Measurements from ENCODE around the gene MPRIP.
"Not testable (repeated sequence)": the region's sequence is repeated elsewhere in the genome, so short reads cannot be mapped to it uniquely, and the experiment has no call there.

Gene MPRIP, protein sequence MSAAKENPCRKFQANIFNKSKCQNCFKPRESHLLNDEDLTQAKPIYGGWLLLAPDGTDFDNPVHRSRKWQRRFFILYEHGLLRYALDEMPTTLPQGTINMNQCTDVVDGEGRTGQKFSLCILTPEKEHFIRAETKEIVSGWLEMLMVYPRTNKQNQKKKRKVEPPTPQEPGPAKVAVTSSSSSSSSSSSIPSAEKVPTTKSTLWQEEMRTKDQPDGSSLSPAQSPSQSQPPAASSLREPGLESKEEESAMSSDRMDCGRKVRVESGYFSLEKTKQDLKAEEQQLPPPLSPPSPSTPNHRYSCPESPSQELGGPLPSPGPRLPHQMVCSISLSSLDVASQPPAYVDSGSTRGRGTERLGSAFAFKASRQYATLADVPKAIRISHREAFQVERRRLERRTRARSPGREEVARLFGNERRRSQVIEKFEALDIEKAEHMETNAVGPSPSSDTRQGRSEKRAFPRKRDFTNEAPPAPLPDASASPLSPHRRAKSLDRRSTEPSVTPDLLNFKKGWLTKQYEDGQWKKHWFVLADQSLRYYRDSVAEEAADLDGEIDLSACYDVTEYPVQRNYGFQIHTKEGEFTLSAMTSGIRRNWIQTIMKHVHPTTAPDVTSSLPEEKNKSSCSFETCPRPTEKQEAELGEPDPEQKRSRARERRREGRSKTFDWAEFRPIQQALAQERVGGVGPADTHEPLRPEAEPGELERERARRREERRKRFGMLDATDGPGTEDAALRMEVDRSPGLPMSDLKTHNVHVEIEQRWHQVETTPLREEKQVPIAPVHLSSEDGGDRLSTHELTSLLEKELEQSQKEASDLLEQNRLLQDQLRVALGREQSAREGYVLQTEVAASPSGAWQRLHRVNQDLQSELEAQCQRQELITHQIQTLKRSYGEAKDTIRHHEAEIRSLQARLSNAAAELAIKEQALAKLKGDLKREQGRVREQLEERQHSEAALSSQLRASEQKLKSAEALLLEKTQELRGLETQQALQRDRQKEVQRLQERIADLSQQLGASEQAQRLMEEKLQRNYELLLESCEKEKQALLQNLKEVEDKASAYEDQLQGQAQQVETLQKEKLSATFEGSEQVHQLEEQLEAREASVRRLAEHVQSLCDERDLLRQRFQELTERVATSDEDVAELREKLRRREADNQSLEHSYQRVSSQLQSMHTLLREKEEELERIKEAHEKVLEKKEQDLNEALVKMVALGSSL (N-terminal part only)

DNA sequence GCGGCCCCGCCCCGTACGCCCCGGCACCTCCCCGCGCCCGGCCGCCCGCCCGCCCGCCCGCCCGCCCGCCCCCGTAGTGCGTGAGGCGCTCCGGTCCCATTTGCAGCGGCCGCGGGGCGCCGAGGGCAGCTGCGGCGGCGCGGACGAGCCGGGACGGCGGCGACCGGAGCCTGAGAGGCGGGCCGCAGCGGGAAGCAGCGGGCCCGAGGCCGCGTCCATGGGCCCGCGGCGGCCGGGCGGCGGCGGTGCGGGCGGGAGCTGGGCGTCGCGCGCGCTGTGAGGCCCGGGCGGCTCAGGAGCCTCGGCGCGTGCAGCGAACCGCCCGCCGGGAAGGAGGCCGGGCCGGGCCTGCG is at the start of gene MPRIP:
Gene MPRIP (plus strand): TSS at position 74 of the 353 bp plus-strand sequence. CDS start 392 bp downstream, outside the sequence.
- Histone ChIP-seq H3K27ac (ENCODE audit: low read depth, low read length) (peak within 1 kb of the TSS; percentile 72), H3K4me1 (ENCODE audit: control insufficient read depth, insufficient read depth, low read length) (peaks cover 17% of the 10 kb centered on the region), H3K9ac (ENCODE audit: low read length) (peak within 1 kb of the TSS; percentile 75), H3K4me3 (ENCODE audit: low read length) (peak within 1 kb of the TSS; percentile 78), H3K27me3 (ENCODE audit: control insufficient read depth, insufficient read depth, low read length) (no peaks in the 10 kb centered on the region), H3K36me3 (ENCODE audit: control insufficient read depth, insufficient read depth, low read length) (no peaks in the 10 kb centered on the region)

DNA sequence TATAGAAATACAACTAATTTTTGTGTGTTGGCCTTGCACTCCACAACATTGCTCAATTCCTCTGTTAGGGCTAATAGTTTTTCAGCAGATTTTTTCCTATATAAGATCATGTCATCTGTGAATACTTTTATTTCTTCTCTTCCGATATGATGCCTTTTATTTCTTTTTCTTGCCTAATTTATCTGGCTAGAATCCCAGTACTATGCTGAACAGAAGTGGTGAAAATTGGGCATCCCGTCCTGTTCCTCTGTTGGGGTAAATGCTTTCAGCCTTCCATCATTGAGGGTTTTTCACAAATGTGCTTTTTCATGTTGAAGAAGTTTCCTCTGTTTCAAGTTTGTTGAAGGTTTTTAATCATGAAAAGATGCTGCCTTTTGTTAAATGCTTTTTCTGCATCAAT is 47.6 kb upstream of the MPRIP start:
- no peak overlapping the region for H3K4me3 ChIP-seq (ENCODE audit: low read length)
- H3K27ac ChIP-seq (ENCODE audit: low read depth, low read length) = no peak overlapping the region
- no peaks in the 10 kb centered on the region for H3K36me3 ChIP-seq (ENCODE audit: control insufficient read depth, insufficient read depth, low read length)
- no peaks in the 10 kb centered on the region for H3K27me3 ChIP-seq (ENCODE audit: control insufficient read depth, insufficient read depth, low read length)
- no peak overlapping the region for H3K9ac ChIP-seq (ENCODE audit: low read length)
- H3K4me1 ChIP-seq (ENCODE audit: control insufficient read depth, insufficient read depth, low read length) = no peaks in the 10 kb centered on the region

DNA sequence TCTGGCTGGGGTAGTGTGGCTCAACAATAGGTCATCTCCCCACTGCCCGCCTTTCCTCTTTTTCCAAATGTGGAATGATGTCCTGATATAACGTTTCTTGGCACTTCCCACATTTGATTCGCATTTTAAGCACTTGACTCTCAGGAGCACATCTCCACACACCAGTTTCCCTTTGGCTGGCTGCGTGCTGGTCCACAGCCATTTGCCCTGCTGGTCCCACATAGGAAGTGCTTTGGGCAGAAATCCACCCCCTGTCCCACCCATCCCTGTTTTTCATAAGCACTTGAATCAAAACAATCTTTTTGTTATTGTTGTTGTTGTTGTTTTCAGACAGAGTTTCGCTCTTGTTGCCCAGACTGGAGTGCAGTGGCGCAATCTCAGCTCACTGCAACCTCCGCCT is 46.3 kb upstream of the MPRIP start:
- Histone ChIP-seq H3K27me3 (ENCODE audit: control insufficient read depth, insufficient read depth, low read length) (no peaks in the 10 kb centered on the region), H3K36me3 (ENCODE audit: control insufficient read depth, insufficient read depth, low read length) (no peaks in the 10 kb centered on the region), H3K4me1 (ENCODE audit: control insufficient read depth, insufficient read depth, low read length) (no peaks in the 10 kb centered on the region), H3K27ac (ENCODE audit: low read depth, low read length) (no peak overlapping the region), H3K4me3 (ENCODE audit: low read length) (no peak overlapping the region), H3K9ac (ENCODE audit: low read length) (no peak overlapping the region)

DNA sequence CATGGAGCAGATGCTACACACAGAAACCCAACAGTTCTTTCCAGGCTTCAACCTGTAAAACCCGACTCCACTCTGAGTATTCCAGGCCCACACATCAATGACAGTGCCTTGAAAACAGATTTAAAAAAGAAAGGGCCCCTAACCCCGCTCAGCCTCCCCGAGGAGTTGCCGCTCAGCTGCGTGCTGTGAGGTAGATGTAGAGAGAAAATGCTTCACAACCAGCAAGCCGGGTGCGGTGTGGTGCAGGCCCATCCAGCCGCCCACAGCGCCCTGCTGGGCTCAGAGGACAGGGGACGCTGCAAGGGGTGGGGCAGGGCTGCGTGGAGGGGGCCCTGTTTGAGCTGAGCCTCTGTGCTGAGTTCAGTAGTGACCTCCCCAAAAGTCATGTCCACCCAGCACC is 45.5 kb upstream of the MPRIP start:
- H3K9ac ChIP-seq (ENCODE audit: low read length); H3K36me3 ChIP-seq (ENCODE audit: control insufficient read depth, insufficient read depth, low read length); H3K27ac ChIP-seq (ENCODE audit: low read depth, low read length); H3K4me1 ChIP-seq (ENCODE audit: control insufficient read depth, insufficient read depth, low read length); H3K27me3 ChIP-seq (ENCODE audit: control insufficient read depth, insufficient read depth, low read length); H3K4me3 ChIP-seq (ENCODE audit: low read length): not testable (repeated sequence)

DNA sequence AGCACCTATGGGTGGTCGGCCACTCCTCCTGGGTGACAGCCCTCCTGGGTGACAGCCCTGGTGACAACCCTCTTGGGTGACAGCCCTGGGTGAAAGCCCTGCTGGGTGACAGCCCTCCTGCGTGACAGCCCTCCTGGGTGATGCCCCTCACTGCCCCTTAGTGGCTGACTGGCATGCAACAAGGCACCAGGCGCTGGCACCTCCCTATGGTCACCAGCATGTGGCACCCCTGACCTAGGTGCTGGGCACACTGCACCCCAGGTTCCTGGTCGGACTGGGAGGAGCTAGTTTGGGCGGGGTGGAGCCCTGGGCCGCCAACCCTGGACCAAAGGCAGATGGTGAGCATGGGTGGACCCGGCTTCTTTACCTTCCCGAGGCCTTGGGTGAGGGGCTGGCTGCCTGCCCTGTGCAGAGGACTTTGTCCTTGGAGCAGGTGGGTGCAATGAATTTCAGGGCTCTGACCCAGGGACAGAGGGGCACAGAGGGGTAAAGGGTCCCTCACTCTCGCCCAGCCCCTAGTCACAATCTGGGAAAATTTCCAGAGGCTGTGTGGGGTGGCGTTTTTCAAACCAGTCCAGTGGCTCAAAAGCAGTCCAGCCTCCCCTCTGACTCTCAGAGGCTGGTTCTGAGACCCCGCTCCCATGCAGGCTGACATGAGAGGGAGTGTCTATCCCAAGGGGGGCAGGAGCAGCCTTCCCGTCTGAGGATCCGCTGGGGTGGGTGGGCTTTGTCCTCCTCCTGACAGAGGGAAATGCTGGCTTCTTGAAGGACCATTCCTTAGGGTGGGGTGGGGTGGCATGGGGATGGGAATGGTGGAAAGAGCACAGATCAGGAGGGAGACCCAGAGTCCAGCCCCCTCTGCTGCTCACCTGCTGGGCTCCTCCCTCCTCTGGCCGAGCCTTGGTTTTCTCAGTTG is 44.5 kb upstream of the MPRIP start:
- H3K9ac ChIP-seq (ENCODE audit: low read length) = no peak overlapping the region
- no peak overlapping the region for H3K27ac ChIP-seq (ENCODE audit: low read depth, low read length)
- peaks cover 2% of the 10 kb centered on the region for H3K27me3 ChIP-seq (ENCODE audit: control insufficient read depth, insufficient read depth, low read length)
- no peak overlapping the region for H3K4me3 ChIP-seq (ENCODE audit: low read length)
- no peaks in the 10 kb centered on the region for H3K36me3 ChIP-seq (ENCODE audit: control insufficient read depth, insufficient read depth, low read length)
- H3K4me1 ChIP-seq (ENCODE audit: control insufficient read depth, insufficient read depth, low read length) = no peaks in the 10 kb centered on the region

DNA sequence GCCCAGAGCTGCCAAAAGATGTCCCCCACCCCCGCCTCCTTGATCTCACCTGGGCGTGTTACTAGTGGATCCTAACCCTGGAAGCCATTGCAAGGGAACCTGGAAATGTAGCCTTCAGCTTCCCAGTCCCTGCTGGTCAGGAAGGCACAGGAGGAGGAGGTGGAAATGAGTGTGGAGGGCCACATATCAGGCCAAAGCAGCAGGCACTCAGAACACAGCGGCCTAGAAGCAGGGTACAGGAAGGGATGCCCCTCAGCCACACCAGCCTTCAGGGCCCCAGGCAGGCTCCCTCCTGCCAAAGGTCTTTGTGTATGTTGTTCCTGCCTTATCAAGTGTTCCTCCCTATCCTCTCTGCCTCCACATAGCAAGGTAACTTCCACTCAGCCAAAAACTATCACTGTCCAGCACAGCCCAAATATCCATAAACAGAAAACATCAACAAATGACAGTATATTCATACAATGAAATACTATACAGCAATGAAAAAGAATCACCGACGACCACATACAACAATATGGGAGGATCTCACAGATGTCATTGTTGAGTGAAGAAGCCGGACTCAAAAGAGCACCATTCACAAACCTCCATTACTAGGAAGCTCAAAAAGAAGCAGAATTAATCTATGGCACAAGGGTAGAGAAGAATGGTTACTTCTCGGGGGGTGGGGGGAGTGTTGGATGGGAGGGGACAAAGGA is 42.2 kb upstream of the MPRIP start:
- Histone ChIP-seq H3K4me1 (ENCODE audit: control insufficient read depth, insufficient read depth, low read length) (no peaks in the 10 kb centered on the region), H3K36me3 (ENCODE audit: control insufficient read depth, insufficient read depth, low read length) (no peaks in the 10 kb centered on the region), H3K27me3 (ENCODE audit: control insufficient read depth, insufficient read depth, low read length) (peaks cover 2% of the 10 kb centered on the region), H3K9ac (ENCODE audit: low read length) (no peak overlapping the region), H3K27ac (ENCODE audit: low read depth, low read length) (no peak overlapping the region), H3K4me3 (ENCODE audit: low read length) (no peak overlapping the region)

DNA sequence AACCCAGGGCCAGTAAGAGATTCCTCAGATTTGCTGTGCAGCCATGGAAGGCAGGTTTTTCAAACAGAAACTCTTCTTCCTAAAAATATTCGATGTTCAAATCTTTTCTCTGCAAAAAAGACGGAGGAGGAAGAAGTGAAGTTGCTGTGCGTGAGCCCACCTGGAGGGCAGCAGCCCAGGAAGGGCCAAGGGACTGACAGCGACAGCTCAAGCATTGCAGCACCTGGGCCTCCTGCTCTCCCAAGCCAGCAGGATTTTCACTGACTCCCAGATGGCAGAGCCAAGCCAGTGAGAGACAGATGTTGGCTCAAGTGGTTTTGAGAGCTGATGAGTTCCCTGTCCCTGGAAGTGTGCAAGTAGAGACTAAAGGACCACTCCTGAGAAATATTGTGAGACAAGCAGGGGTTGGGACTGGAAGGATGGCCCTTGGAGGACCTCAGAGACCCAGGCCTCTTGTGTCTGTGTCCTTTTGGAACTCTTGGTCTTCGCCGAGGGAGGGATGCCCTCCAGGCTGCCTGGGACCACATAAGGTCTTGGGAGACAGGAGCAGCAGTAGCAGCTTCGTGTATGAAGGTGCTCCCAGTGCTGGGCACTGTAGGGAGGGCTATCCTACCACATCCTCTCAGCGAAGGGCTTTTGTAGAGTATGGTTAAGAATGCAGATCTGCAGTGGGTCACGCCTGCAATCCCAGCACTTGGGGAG is 41.0 kb upstream of the MPRIP start:
- Histone ChIP-seq H3K9ac (ENCODE audit: low read length) (no peak overlapping the region), H3K27me3 (ENCODE audit: control insufficient read depth, insufficient read depth, low read length) (peaks cover 2% of the 10 kb centered on the region), H3K36me3 (ENCODE audit: control insufficient read depth, insufficient read depth, low read length) (no peaks in the 10 kb centered on the region), H3K4me3 (ENCODE audit: low read length) (no peak overlapping the region), H3K27ac (ENCODE audit: low read depth, low read length) (no peak overlapping the region), H3K4me1 (ENCODE audit: control insufficient read depth, insufficient read depth, low read length) (no peaks in the 10 kb centered on the region)

DNA sequence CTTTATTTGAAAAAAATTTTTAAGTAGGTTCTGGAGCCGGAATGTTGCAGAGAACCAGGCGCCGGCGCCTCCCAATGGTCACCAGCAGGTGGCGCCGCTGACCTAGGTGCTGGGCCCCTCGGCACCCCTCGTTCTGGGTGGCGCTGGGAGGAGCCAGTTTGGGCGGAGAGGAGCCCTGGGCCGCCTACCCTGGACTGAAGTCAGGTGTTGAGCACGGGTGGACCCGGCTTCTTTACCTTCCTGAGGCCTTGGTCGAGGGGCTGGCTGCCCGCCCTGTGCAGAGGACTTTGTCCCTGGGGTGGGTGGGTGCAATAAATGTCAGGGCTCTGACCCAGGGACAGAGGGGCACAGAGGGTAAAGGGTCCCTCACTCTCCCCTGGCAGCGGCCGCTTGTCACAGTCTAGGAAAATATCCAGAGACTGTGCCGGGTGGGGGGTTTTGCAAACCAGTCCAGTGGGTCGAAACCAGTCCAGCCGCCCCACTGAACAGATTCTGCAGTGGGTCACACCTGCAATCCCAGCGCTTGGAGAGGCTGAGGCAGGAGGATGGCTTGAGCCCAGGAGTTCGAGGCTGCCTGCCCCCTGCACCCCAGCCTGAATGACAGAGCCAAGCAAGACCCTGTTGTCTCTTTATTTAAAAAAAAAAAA is 40.3 kb upstream of the MPRIP start:
- H3K27me3 ChIP-seq (ENCODE audit: control insufficient read depth, insufficient read depth, low read length) = peaks cover 2% of the 10 kb centered on the region
- H3K27ac ChIP-seq (ENCODE audit: low read depth, low read length) = no peak overlapping the region
- no peaks in the 10 kb centered on the region for H3K36me3 ChIP-seq (ENCODE audit: control insufficient read depth, insufficient read depth, low read length)
- H3K4me1 ChIP-seq (ENCODE audit: control insufficient read depth, insufficient read depth, low read length) = no peaks in the 10 kb centered on the region
- no peak overlapping the region for H3K9ac ChIP-seq (ENCODE audit: low read length)
- H3K4me3 ChIP-seq (ENCODE audit: low read length) = no peak overlapping the region

DNA sequence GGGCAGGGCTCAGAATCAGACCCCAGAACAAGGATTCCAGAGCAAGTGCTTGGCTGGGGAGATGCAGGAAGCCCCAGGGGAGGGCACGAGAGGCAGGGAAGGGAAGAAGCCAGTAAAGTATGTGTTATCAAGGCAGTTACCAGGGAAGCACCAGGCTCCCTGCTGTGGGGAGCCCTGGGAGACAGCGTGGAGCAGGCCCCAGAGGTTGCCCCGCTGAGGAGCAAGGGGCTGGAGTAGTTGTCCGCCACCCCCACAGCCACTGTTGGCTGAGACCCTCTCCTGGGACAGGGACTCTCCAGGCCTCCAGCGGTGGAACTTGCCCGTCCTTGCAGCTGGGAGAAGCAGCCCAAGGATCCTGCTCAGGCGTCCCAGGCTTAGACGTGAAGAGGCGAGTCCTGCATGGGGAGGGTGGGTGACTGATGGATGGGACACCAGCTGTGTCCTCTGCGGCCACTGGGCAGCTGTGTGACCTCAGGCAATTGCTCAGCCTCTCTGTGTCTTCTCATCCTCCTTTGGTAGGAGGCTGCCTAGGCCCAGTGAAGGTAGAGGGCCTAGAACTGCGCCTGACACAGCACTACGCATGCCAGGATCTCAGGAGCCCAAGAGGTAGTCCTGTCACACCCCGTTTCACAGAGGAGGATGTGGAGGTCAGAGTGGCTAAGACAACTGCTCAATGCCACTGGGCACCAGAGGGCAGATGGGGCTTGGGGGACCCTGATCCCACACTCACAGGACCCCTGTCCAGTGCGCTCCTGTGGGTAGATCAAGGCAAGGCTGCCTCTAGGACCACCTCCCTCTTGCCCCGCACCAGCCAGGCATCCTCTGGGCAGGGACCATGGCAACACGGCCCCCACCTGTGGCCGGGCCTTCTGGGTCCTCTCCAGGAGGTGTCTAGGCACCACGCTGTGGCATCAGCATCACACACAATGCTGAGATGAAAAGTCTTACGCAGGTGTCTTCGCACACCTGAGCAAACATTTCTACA is 39.2 kb upstream of the MPRIP start:
- H3K4me1 ChIP-seq (ENCODE audit: control insufficient read depth, insufficient read depth, low read length) = not testable (repeated sequence)

More for the DNA sequence above, 39.2 kb upstream of the MPRIP start:
- H3K9ac ChIP-seq (ENCODE audit: low read length); H3K4me3 ChIP-seq (ENCODE audit: low read length); H3K36me3 ChIP-seq (ENCODE audit: control insufficient read depth, insufficient read depth, low read length); H3K27me3 ChIP-seq (ENCODE audit: control insufficient read depth, insufficient read depth, low read length); H3K27ac ChIP-seq (ENCODE audit: low read depth, low read length): not testable (repeated sequence)

Measured in rectal smooth muscle tissue (tissue), 1 donor.